CD4-positive, CD25-positive, alpha-beta regulatory T cell (primary cell): ENCODE measurements around the gene C6. TPM values are rescaled to one million over a fixed set of nuclear protein-coding genes. Genes with fewer than 3 reads are reported as not detected.

Experiments
- ATAC-seq, 2 donors: fragments of 150-1000 bp; cut with Tn5 transposase; one replicate each; pipeline ENCODE4 v1.10.0; 2021; ENCODE audit warnings: low read depth in 2 of 2, moderate number of reproducible peaks in 2 of 2, moderate library complexity in 1 of 2
- DNase-seq, 3 donors: peaks; one replicate each; pipeline versions ENCODE4 v3.0.0 to v3.0.0-alpha.2; 2012 to 2022; ENCODE audit warnings: mixed read lengths in 1 of 3
- H3K27ac ChIP-seq: one replicate; pipeline ENCODE4 v1.7.0; 2013; ENCODE audit warnings: mild to moderate bottlenecking, low read length; ENCODE audit not compliant: insufficient read depth, poor library complexity, severe bottlenecking
- H3K27me3 ChIP-seq: one replicate; pipeline ENCODE4 v1.7.0; 2013; ENCODE audit warnings: low read length; ENCODE audit not compliant: control insufficient read depth, insufficient read depth
- H3K36me3 ChIP-seq: one replicate; pipeline ENCODE4 v1.7.0; 2013; ENCODE audit warnings: mild to moderate bottlenecking, low read length, moderate library complexity; ENCODE audit not compliant: control insufficient read depth, insufficient read depth
- H3K4me1 ChIP-seq: 2 replicates; pipeline ENCODE4 v1.7.0; 2013; ENCODE audit warnings: mild to moderate bottlenecking, low read length; ENCODE audit not compliant: insufficient read depth, control insufficient read depth, poor library complexity, severe bottlenecking
- H3K4me3 ChIP-seq: one replicate; pipeline ENCODE4 v1.7.0; 2013; ENCODE audit warnings: low read depth, mild to moderate bottlenecking, low read length, moderate library complexity
- H3K9me3 ChIP-seq, 2 experiments: 1 replicate in 1 of 2; 2 replicates in 1 of 2; pipeline ENCODE4 v1.7.0; 2013; ENCODE audit warnings: low read length in 2 of 2, mild to moderate bottlenecking in 1 of 2, moderate library complexity in 1 of 2; ENCODE audit not compliant: control insufficient read depth in 2 of 2
- H3K27ac Mint-ChIP-seq, 3 donors: one replicate each; pipeline ENCODE4 v1.8.0; 2020 to 2022; ENCODE audit warnings: mild to moderate bottlenecking in 3 of 3, mixed read lengths in 3 of 3, moderate library complexity in 2 of 3
- H3K27me3 Mint-ChIP-seq: one replicate; pipeline ENCODE4 v1.8.0; 2022; ENCODE audit warnings: mild to moderate bottlenecking, mixed read lengths
- H3K36me3 Mint-ChIP-seq: one replicate; pipeline ENCODE4 v1.8.0; 2020; ENCODE audit warnings: mixed read lengths
- H3K4me1 Mint-ChIP-seq, 4 donors: one replicate each; pipeline ENCODE4 v1.8.0; 2020 to 2022; ENCODE audit warnings: mixed read lengths in 4 of 4, mild to moderate bottlenecking in 1 of 4
- H3K4me3 Mint-ChIP-seq, 4 donors: one replicate each; pipeline ENCODE4 v1.8.0; 2020 to 2022; ENCODE audit warnings: mild to moderate bottlenecking in 4 of 4, mixed read lengths in 4 of 4, moderate library complexity in 3 of 4
- H3K9me3 Mint-ChIP-seq, 7 donors: one replicate each; pipeline ENCODE4 v1.8.0; 2020 to 2022; ENCODE audit warnings: mixed read lengths in 7 of 7, mild to moderate bottlenecking in 3 of 7, moderate library complexity in 2 of 7
- polyA plus RNA-seq, 4 donors: library from polyadenylated mRNA; unstranded; fragments of 300-500 nt; fragmentation: Illumina TruSeq; gene quantifications; one replicate each; pipeline ENCODE4 v1.2.3, GENCODE V29; 2021
- total RNA-seq: library from RNA; stranded (reverse); gene quantifications from one replicate; pipeline ENCODE4 v1.2.3, GENCODE V29; 2022

The C6 gene
- total and polyA plus RNA-seq, 5 donors from 2014 or later: not detected

GRCh38 chr5:41093803-41094202, 119.5 kb downstream of the C6 start:
- no peak for ATAC-seq
- Mint-ChIP-seq H3K36me3 (no peaks in the 10 kb centered on the region), H3K9me3 (peaks cover 0 to 6% (median 0%) of the 10 kb centered on the region in 7 donors), H3K27me3 (no peaks in the 10 kb centered on the region), H3K4me1 (no peaks in the 10 kb centered on the region), H3K4me3 (no peak overlapping the region), H3K27ac (no peak overlapping the region)
- Histone ChIP-seq H3K36me3 (no peaks in the 10 kb centered on the region), H3K4me3 (no peak overlapping the region), H3K4me1 (no peaks in the 10 kb centered on the region), H3K27ac (no peak overlapping the region), H3K27me3 (no peaks in the 10 kb centered on the region), H3K9me3 (no peaks in the 10 kb centered on the region)
- no peak for DNase-seq

Other genes starting within 250 kb of the C6 start
- gene MROH2B, start 142.2 kb downstream of the C6 start, total RNA-seq: not detected
- not detected for gene MROH2B, start 142.2 kb downstream of the C6 start, polyA plus RNA-seq